Muscle layer of colon (tissue), 2 donors: Measurements from ENCODE around the gene FAM184A.

Experiments used
- H3K27ac ChIP-seq: one replicate; pipeline ENCODE4 v1.7.0; 2013; ENCODE audit warnings: low read depth, mild to moderate bottlenecking, low read length, moderate library complexity
- H3K27me3 ChIP-seq, 2 donors: one replicate each; pipeline ENCODE4 v1.7.0; 2013; ENCODE audit warnings: low read length in 2 of 2, mild to moderate bottlenecking in 2 of 2; ENCODE audit not compliant: insufficient read depth in 2 of 2, control insufficient read depth in 1 of 2
- H3K36me3 ChIP-seq: one replicate; pipeline ENCODE4 v1.7.0; 2013; ENCODE audit warnings: mild to moderate bottlenecking, low read length; ENCODE audit not compliant: insufficient read depth
- H3K4me1 ChIP-seq: one replicate; pipeline ENCODE4 v1.7.0; 2013; ENCODE audit warnings: mild to moderate bottlenecking, low read length; ENCODE audit not compliant: insufficient read depth
- H3K4me3 ChIP-seq, 2 donors: one replicate each; pipeline ENCODE4 v1.7.0; 2013; ENCODE audit warnings: low read length in 2 of 2, low read depth in 1 of 2, mild to moderate bottlenecking in 1 of 2, moderate library complexity in 1 of 2
- H3K9ac ChIP-seq: one replicate; pipeline ENCODE4 v1.7.0; 2013; ENCODE audit warnings: low read length
- H3K9me3 ChIP-seq: one replicate; pipeline ENCODE4 v1.7.0; 2013; ENCODE audit warnings: mild to moderate bottlenecking, low read length
- donor health status: abdominal sarcoma.
- donor health status: Adenocarcinoma of cecum.

Gene FAM184A

DNA sequence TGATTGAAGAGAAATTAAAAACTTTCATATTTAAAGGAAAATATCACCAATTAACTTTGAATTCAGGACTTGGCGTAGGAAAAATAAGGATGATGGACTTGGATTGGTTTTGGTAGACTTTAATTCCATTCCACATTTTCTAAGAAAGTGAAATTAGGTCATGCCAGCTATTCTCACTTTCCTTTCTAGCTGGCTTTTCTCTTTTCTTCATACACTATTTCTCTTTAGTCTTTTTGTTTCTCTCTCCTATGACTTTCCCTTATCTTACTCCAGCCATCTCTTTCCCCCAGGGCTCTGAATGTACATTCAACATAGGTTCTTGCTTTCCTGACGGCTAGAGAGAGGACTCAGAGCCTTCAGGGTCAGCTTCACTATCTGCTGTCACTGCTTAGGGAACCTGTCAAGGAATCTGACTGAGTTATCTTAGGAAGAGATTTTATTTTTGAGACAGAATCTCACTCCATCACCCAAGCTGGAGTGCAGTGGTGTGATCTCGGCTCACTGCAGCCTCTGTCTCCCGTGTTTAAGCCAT, 82.1 kb downstream of the FAM184A start:
- Histone ChIP-seq H3K36me3 (no peaks in the 10 kb centered on the region), H3K9ac (no peak overlapping the region), H3K27me3 (no peaks in the 10 kb centered on the region), H3K9me3 (no peaks in the 10 kb centered on the region), H3K27ac (no peak overlapping the region), H3K4me3 (no peak overlapping the region), H3K4me1 (no peaks in the 10 kb centered on the region)

DNA sequence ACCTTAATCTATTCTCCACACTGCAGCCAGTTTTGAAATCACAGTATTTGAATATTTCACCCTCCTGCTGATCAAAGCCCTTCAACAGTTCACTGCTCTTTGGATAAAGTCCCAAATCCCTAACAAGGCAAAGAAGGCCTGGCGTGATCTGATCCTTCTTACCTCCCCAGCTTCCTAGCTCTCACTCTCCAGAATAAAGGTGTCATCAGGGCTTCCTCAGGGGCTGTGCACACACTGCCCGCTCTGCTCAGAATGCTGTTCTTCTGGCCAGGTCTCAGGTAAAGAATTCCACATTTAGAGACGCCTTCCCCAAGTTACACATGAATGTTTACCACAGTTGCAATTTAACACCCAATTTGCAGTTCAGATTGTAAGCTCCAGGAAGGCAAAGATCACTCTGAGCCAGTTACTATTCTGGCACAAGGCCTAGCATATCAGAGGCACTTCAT, 84.6 kb downstream of the FAM184A start:
- no peaks in the 10 kb centered on the region for H3K9me3 ChIP-seq
- H3K27ac ChIP-seq: no peak overlapping the region
- no peaks in the 10 kb centered on the region for H3K4me1 ChIP-seq
- no peaks in the 10 kb centered on the region for H3K27me3 ChIP-seq
- H3K36me3 ChIP-seq: no peaks in the 10 kb centered on the region
- H3K4me3 ChIP-seq: no peak overlapping the region
- no peak overlapping the region for H3K9ac ChIP-seq

GRCh38 chr6:118993358-118993757, 85.1 kb downstream of the FAM184A start:
- H3K27me3 ChIP-seq: no peaks in the 10 kb centered on the region
- no peak overlapping the region for H3K9ac ChIP-seq
- no peak overlapping the region for H3K4me3 ChIP-seq
- no peak overlapping the region for H3K27ac ChIP-seq
- no peaks in the 10 kb centered on the region for H3K36me3 ChIP-seq
- no peaks in the 10 kb centered on the region for H3K9me3 ChIP-seq
- no peaks in the 10 kb centered on the region for H3K4me1 ChIP-seq

DNA sequence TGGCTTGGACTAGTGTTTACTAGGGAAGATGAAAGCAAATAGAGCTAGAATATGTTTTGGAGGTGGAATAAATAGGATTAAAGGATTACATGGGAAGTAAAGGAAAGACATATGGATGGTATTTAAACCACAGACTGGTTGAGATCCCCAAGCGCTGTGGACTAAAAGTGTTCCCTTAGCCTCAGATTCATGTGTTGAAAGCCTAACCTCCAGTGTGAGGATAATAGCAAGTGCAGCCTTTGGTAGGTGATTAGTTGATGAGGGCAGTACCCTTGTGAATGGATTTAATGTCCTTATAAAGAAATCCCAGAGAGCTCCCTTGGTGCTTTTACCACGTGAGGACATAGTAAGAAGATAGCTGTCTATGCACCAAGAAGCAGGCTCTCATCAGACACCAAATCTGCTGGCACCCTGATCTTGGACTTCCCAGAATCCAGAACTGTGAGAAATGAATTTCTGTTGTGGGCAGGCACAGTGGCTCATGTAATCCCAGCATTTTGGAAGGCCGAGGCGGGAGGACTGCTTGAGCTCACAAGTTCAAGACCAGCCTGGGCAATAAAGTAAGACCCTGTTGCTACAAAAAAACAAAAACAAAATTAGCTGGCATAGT, 86.2 kb downstream of the FAM184A start:
- Histone ChIP-seq H3K9ac (no peak overlapping the region), H3K4me3 (no peak overlapping the region), H3K27me3 (no peaks in the 10 kb centered on the region), H3K9me3 (no peaks in the 10 kb centered on the region), H3K36me3 (no peaks in the 10 kb centered on the region), H3K4me1 (no peaks in the 10 kb centered on the region), H3K27ac (no peak overlapping the region)

GRCh38 chr6:118986312-118986711, 92.2 kb downstream of the FAM184A start:
- Histone ChIP-seq H3K4me3 (no peak overlapping the region), H3K36me3 (no peaks in the 10 kb centered on the region), H3K27me3 (no peaks in the 10 kb centered on the region), H3K9me3 (no peaks in the 10 kb centered on the region), H3K4me1 (no peaks in the 10 kb centered on the region), H3K9ac (no peak overlapping the region), H3K27ac (no peak overlapping the region)

DNA sequence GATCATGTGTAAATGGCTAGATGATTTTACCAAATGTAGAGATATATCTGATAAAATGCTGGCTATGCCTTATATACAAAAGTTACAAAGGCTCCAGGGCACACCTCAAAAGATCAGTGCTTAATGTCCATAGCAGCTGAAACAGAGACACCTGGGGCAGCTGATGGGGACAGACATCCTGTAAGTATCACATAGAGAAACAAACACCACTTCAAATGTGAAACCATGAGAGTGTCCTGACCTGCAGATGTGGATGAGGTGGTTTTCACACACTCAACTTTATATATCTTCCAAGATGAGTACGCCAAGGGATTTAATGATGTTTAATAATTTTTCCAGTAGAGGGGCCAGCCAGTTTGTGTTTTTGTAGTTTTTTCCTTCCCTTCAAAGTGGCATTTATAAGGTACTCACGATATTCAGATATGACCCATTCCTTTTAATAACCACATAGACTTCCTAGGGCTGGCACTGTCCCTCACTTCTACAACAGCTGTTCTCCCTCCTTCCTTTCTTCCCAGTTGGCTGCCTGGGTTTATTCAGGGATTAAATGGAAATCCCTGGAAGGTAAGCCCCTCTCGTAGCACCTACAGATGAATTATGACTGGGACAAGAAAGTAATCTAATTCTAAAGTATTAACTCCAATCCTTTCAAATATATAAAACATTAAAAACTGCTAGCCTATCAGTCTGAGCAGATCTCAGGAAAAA, 93.2 kb downstream of the FAM184A start:
- Histone ChIP-seq H3K27ac (no peak overlapping the region), H3K9ac (no peak overlapping the region), H3K27me3 (no peaks in the 10 kb centered on the region), H3K4me3 (no peak overlapping the region), H3K36me3 (no peaks in the 10 kb centered on the region), H3K9me3 (no peaks in the 10 kb centered on the region), H3K4me1 (no peaks in the 10 kb centered on the region)

GRCh38 chr6:118984342-118984741, 94.1 kb downstream of the FAM184A start:
- Histone ChIP-seq H3K9ac (no peak overlapping the region), H3K27ac (no peak overlapping the region), H3K36me3 (no peaks in the 10 kb centered on the region), H3K4me3 (no peak overlapping the region), H3K4me1 (no peaks in the 10 kb centered on the region), H3K27me3 (no peaks in the 10 kb centered on the region), H3K9me3 (no peaks in the 10 kb centered on the region)

DNA sequence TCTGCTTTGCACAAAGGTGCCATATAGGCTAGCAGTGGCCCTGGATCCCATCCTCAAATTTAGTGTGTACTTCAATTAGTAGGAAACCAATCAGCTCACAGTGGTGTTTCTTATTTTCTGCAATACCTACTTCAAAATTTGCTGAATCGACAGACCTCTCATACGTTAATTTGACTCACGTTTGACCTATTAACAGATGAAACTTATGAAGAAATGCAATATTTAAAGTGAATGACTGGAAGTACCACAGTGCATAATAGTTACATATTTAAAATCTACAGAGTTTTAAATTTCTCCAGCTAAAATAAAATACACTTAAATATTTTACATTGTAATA, 95.9 kb downstream of the FAM184A start:
- Histone ChIP-seq H3K27me3 (no peaks in the 10 kb centered on the region), H3K9me3 (no peaks in the 10 kb centered on the region), H3K36me3 (no peaks in the 10 kb centered on the region), H3K9ac (no peak overlapping the region), H3K27ac (no peak overlapping the region), H3K4me1 (no peaks in the 10 kb centered on the region), H3K4me3 (no peak overlapping the region)

GRCh38 chr6:118981884-118982574, 96.4 kb downstream of the FAM184A start:
- H3K4me1 ChIP-seq: no peaks in the 10 kb centered on the region
- no peak overlapping the region for H3K4me3 ChIP-seq
- no peak overlapping the region for H3K27ac ChIP-seq
- H3K9me3 ChIP-seq: no peaks in the 10 kb centered on the region
- no peaks in the 10 kb centered on the region for H3K36me3 ChIP-seq
- no peaks in the 10 kb centered on the region for H3K27me3 ChIP-seq
- no peak overlapping the region for H3K9ac ChIP-seq

GRCh38 chr6:118980063-118980462, 98.4 kb downstream of the FAM184A start:
- Histone ChIP-seq H3K4me3 (no peak overlapping the region), H3K36me3 (no peaks in the 10 kb centered on the region), H3K4me1 (no peaks in the 10 kb centered on the region), H3K27me3 (no peaks in the 10 kb centered on the region), H3K27ac (no peak overlapping the region), H3K9me3 (no peaks in the 10 kb centered on the region), H3K9ac (no peak overlapping the region)

GRCh38 chr6:118974790-118975189, 103.7 kb downstream of the FAM184A start:
- no peaks in the 10 kb centered on the region for H3K9me3 ChIP-seq

More at GRCh38 chr6:118974790-118975189, 103.7 kb downstream of the FAM184A start:
- no peaks in the 10 kb centered on the region for H3K27me3 ChIP-seq
- H3K36me3 ChIP-seq: no peaks in the 10 kb centered on the region
- no peak overlapping the region for H3K4me3 ChIP-seq
- no peak overlapping the region for H3K9ac ChIP-seq
- H3K27ac ChIP-seq: no peak overlapping the region
- no peaks in the 10 kb centered on the region for H3K4me1 ChIP-seq
